Measurements from ENCODE around the gene RBFOX1.

RBFOX1 gene

GRCh38 chr16:7524419-7524818 lies 191.8 kb downstream of the RBFOX1 start:
- DNase-seq (ENCODE audit: low spot score) = no peak

GRCh38 chr16:7526736-7527135 lies 194.1 kb downstream of the RBFOX1 start:
- DNase-seq (ENCODE audit: low spot score) = no peak

- no peak for DNase-seq (ENCODE audit: low spot score)
Observed at GRCh38 chr16:7532534-7532933, 199.9 kb downstream of the RBFOX1 start.

- DNase-seq (ENCODE audit: low spot score) = no peak
Observed at GRCh38 chr16:7534749-7535148, 202.1 kb downstream of the RBFOX1 start.

GRCh38 chr16:7541026-7541425 lies 208.4 kb downstream of the RBFOX1 start:
- DNase-seq (ENCODE audit: low spot score) = no peak

GRCh38 chr16:7545251-7545650 lies 212.6 kb downstream of the RBFOX1 start:
- DNase-seq (ENCODE audit: low spot score) = no peak

GRCh38 chr16:7546948-7547347 lies 214.3 kb downstream of the RBFOX1 start:
- no peak for DNase-seq (ENCODE audit: low spot score)

- DNase-seq (ENCODE audit: low spot score) = no peak
Observed at GRCh38 chr16:7547736-7548135, 215.1 kb downstream of the RBFOX1 start.

- DNase-seq (ENCODE audit: low spot score) = no peak
Observed at GRCh38 chr16:7548796-7549318, 216.2 kb downstream of the RBFOX1 start.

- no peak for DNase-seq (ENCODE audit: low spot score)
Observed at GRCh38 chr16:7550096-7550495, 217.5 kb downstream of the RBFOX1 start.

GRCh38 chr16:7555459-7555858 lies 222.8 kb downstream of the RBFOX1 start:
- no peak for DNase-seq (ENCODE audit: low spot score)

- DNase-seq (ENCODE audit: low spot score) = no peak
Observed at GRCh38 chr16:7561908-7562405, 229.3 kb downstream of the RBFOX1 start.

GRCh38 chr16:7566360-7566759 lies 233.7 kb downstream of the RBFOX1 start:
- DNase-seq (ENCODE audit: low spot score) = no peak

GRCh38 chr16:7571366-7571765 lies 238.7 kb downstream of the RBFOX1 start:
- no peak for DNase-seq (ENCODE audit: low spot score)

GRCh38 chr16:7577588-7577987 lies 244.9 kb downstream of the RBFOX1 start:
- no peak for DNase-seq (ENCODE audit: low spot score)

- DNase-seq (ENCODE audit: low spot score) = no peak
Observed at GRCh38 chr16:7579454-7579853, 246.8 kb downstream of the RBFOX1 start.

GRCh38 chr16:7581175-7581574 lies 248.5 kb downstream of the RBFOX1 start:
- no peak for DNase-seq (ENCODE audit: low spot score)

GRCh38 chr16:7583396-7583795 lies 250.8 kb downstream of the RBFOX1 start:
- no peak for DNase-seq (ENCODE audit: low spot score)

- no peak for DNase-seq (ENCODE audit: low spot score)
Observed at GRCh38 chr16:7584561-7584960, 251.9 kb downstream of the RBFOX1 start.

GRCh38 chr16:7585705-7586104 lies 253.1 kb downstream of the RBFOX1 start:
- DNase-seq (ENCODE audit: low spot score) = no peak

- DNase-seq (ENCODE audit: low spot score) = no peak
Observed at GRCh38 chr16:7590934-7591333, 258.3 kb downstream of the RBFOX1 start.

- no peak for DNase-seq (ENCODE audit: low spot score)
Observed at GRCh38 chr16:7596308-7596707, 263.7 kb downstream of the RBFOX1 start.

- no peak for DNase-seq (ENCODE audit: low spot score)
Observed at GRCh38 chr16:7597677-7598076, 265.0 kb downstream of the RBFOX1 start.

- no peak for DNase-seq (ENCODE audit: low spot score)
Observed at GRCh38 chr16:7601100-7601499, 268.5 kb downstream of the RBFOX1 start.
